AG04450 (cell line): Measurements from ENCODE around the gene GPRC5C. TPM values are rescaled to one million over a fixed set of nuclear protein-coding genes. Genes with fewer than 3 reads are reported as not detected.
A peak's percentile ranks its signal among the peaks of the same experiment; 100 is the strongest.

ENCODE experiments used
- CTCF ChIA-PET: fragments of 300-600, 350-600 bp; formaldehyde crosslinking; extraction: SDS; loops from one replicate; lab custom pipeline; 2022; ENCODE audit warnings: antibody characterized with exemption, inconsistent platforms; lab: Charles Lee
- POLR2A ChIA-PET: fragments of 350-600 bp; formaldehyde crosslinking; extraction: SDS; loops from one replicate; lab custom pipeline; 2021; ENCODE audit warnings: antibody characterized with exemption, inconsistent platforms; lab: Yijun Ruan, JAX
- DNase-seq: peaks from one replicate; pipeline ENCODE4 v3.0.0-alpha.2; 2011; ENCODE audit warnings: low read depth, low spot score
- H3K27ac ChIP-seq: one replicate; pipeline ENCODE4 v1.5.1; 2012; ENCODE audit warnings: low read depth, low read length, control low read depth
- H3K27me3 ChIP-seq: one replicate; pipeline ENCODE4 v1.6.0; 2012; ENCODE audit warnings: low read length; ENCODE audit not compliant: control insufficient read depth, insufficient read depth
- H3K4me3 ChIP-seq: 2 replicates; pipeline ENCODE4 v1.5.1; 2011; ENCODE audit warnings: mild to moderate bottlenecking, low read depth, low read length, control low read depth
- H3K9me3 ChIP-seq: 2 replicates; pipeline ENCODE4 v1.5.1; 2012; ENCODE audit warnings: low read length; ENCODE audit not compliant: control insufficient read depth, insufficient read depth
- polyA plus RNA-seq: library from polyadenylated mRNA; depleted of rRNA; stranded (reverse); fragments of >200 nt; gene quantifications from 2 replicates; pipeline ENCODE4 v1.2.3, GENCODE V29; 2011
- TF ChIP-seq, protein P1 (sequence below): IDR thresholded peaks from 2 replicates; pipeline ENCODE4 v1.5.1; 2011; ENCODE audit warnings: low read depth, low read length, control low read depth, inconsistent platforms

Gene GPRC5C
- polyA plus RNA-seq, 1 experiment = 0.14 TPM

DNA sequence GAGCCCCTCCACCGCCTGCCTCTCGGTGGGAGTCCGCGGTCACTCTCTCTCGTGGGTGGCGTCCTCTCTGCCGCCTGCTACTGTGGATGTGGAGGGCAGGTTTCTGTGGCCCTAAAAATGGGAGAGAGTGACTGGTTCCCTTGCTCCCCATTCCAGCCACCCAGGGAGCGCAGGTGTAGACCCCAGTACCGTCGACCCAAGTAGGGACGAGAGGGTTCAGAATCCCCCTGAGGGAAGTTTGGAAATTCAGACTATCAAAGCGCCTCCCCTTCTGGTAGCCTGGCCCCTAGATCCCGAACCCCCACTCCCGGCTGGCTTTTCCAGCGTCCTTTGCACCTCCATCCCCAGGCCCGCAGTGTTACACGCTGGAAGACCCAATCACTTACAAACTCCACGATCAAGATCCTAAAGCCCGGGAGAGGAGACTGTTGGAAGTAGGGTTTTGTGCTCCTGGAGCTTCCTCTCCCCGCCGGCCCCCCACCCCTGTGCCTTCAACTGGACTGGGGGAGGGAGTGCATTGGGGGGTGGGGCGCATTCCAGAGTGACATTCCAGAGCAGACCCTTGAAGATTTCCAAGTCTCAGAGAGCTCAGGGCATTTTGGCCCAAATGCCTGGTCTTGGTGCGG, 991 bp downstream of the GPRC5C start:
- ChIA-PET POLR2A (no interaction called here), CTCF (no interaction called here)
- TF ChIP-seq, protein P1, sequence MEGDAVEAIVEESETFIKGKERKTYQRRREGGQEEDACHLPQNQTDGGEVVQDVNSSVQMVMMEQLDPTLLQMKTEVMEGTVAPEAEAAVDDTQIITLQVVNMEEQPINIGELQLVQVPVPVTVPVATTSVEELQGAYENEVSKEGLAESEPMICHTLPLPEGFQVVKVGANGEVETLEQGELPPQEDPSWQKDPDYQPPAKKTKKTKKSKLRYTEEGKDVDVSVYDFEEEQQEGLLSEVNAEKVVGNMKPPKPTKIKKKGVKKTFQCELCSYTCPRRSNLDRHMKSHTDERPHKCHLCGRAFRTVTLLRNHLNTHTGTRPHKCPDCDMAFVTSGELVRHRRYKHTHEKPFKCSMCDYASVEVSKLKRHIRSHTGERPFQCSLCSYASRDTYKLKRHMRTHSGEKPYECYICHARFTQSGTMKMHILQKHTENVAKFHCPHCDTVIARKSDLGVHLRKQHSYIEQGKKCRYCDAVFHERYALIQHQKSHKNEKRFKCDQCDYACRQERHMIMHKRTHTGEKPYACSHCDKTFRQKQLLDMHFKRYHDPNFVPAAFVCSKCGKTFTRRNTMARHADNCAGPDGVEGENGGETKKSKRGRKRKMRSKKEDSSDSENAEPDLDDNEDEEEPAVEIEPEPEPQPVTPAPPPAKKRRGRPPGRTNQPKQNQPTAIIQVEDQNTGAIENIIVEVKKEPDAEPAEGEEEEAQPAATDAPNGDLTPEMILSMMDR = no peak
- no peak for DNase-seq
- Histone ChIP-seq H3K27ac (no peak overlapping the region), H3K27me3 (peaks cover 22% of the 10 kb centered on the region), H3K4me3 (no peak overlapping the region), H3K9me3 (peaks cover 6% of the 10 kb centered on the region)

DNA sequence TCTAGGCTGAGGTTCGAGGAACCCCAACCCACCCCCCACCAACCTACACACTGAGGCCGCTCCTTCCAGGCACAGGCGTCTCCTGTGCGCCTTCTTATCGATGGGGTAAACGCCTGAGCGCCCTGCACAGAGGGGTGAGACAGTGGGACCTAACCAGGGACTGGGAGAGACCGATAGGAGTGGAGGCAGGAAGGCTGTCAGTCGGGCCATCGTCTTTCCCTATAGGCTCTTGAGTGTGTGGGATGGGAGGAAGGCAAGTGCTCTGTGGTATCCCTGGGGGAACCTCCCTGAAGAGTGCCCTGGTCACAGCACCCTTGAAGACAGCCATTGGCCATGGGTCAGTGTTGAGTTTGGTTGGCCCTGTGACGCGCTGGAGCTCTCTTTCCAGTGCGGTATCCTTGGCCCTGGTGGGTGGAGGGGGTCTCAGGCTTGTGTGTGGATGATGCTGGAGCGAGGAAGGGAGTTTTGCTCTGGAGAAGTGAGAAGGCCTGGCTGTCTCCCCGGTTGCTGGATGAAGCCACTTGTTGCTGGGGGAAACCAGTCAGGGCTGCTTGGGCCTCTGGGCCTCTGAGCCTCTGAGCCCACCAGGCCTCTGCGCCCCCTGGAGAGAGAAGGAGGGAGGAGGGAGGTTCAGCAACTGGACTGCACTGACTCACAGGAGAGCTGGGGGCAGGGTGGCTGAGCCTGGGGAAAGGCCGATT, 1.7 kb downstream of the GPRC5C start:
- TF ChIP-seq, protein P1 = no peak
- H3K4me3 ChIP-seq = no peak overlapping the region
- no peak overlapping the region for H3K27ac ChIP-seq
- ChIA-PET POLR2A (no interaction called here), CTCF (no interaction called here)
- H3K9me3 ChIP-seq = peaks cover 11% of the 10 kb centered on the region
- no peak for DNase-seq
- peaks cover 22% of the 10 kb centered on the region for H3K27me3 ChIP-seq

DNA sequence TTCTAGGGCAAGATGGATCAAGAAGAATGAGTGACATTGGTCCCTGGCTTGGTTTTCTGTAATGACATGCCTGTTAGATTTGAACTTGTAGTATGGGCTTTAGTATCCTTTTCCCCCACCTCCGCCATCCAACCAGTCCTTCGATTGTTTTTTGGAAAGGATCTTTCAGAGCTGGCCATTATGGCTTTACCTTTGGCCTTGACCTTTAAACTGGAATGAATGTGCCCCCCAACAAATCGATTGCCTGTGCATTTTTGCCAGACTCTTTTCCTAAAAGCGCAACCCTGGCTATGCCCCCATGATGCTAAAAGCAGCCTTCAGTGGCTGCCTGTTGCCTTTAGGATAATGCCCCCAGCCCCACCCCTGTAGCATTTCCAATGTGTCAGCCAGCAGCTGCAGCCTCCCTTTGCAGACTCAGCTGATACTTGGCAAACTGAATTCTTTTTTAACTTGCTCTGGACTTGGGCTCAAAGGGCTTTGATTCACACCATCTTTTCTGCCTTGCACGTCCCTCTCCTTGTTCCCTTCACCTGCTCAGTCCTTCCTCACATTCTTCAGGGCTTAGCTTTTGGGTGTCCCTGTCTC, 4.0 kb downstream of the GPRC5C start:
- Histone ChIP-seq H3K27me3 (peaks cover 10% of the 10 kb centered on the region), H3K9me3 (peaks cover 26% of the 10 kb centered on the region), H3K27ac (no peak overlapping the region), H3K4me3 (no peak overlapping the region)
- no peak for DNase-seq
- ChIA-PET POLR2A (no interaction called here), CTCF (interaction anchor here (1.0 to 1.3 kb wide), 2 partner anchors 20 to 57 kb away, joined by 3 read pairs; no protein-coding TSS in a partner anchor)
- TF ChIP-seq, protein P1 = no peak

DNA sequence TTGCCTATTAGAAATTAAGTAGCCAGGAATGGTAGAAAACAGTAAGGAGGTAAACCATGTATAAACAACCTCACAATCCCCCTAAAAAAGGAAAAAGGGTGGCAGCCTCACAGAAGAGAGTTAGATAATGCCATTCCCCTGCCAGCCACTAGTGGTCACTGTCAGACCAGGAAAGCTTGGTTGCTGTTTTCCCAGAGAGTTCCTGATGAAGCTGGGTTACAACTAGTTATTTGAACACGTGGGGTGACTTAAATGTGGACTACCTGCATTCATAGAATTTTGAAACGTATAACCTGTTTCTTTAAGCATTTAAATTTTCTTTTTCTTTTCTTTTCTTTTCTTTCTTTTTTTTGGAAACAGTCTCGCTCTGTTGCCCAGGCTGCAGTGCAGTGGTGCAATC, 5.8 kb downstream of the GPRC5C start:
- ChIA-PET CTCF (interaction anchor here (0.6 to 1.2 kb wide), 2 partner anchors 18 to 34 kb away, joined by 4 to 6 read pairs; no protein-coding TSS in a partner anchor), POLR2A (no interaction called here)
- TF ChIP-seq, protein P1 = peak; percentile 52
- Histone ChIP-seq H3K4me3 (no peak overlapping the region), H3K9me3 (peaks cover 33% of the 10 kb centered on the region), H3K27me3 (no peaks in the 10 kb centered on the region), H3K27ac (no peak overlapping the region)
- DNase-seq = no peak
